Activated T-cell treated with anti-CD3 and anti-CD28 coated beads for 24 hours (primary cell): ENCODE data around the gene CDC14C.
"Not testable (repeated sequence)": the region's sequence is repeated elsewhere in the genome, so short reads cannot be mapped to it uniquely, and the experiment has no call there.

Experiments used
- DNase-seq: peaks from one replicate; pipeline ENCODE4 v3.0.0-alpha.2; 2020; ENCODE audit warnings: low read depth

CDC14C gene

DNA sequence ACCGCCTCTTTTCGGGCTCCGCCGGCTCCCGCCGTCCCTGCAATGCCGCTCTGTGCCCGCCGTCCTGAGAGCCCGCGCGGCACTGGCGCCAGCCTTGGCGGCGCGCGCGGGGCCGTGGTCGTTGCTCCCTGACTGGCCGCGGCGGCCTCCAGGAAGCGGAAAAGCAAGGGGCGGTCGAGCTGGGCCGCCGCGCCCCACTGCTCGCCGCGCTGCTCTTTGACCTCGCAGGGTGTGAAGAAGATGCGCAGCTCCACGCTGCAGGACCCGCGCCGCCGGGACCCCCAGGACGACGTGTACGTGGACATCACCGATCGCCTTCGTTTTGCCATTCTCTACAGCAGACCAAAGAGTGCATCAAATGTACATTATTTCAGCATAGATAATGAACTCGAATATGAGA lies at the start of gene CDC14C:
CDC14C (plus strand) TSS at position 115 of the 400 bp plus-strand sequence; CDS start at position 241, 126 bp downstream.
- DNase-seq = no peak

DNA sequence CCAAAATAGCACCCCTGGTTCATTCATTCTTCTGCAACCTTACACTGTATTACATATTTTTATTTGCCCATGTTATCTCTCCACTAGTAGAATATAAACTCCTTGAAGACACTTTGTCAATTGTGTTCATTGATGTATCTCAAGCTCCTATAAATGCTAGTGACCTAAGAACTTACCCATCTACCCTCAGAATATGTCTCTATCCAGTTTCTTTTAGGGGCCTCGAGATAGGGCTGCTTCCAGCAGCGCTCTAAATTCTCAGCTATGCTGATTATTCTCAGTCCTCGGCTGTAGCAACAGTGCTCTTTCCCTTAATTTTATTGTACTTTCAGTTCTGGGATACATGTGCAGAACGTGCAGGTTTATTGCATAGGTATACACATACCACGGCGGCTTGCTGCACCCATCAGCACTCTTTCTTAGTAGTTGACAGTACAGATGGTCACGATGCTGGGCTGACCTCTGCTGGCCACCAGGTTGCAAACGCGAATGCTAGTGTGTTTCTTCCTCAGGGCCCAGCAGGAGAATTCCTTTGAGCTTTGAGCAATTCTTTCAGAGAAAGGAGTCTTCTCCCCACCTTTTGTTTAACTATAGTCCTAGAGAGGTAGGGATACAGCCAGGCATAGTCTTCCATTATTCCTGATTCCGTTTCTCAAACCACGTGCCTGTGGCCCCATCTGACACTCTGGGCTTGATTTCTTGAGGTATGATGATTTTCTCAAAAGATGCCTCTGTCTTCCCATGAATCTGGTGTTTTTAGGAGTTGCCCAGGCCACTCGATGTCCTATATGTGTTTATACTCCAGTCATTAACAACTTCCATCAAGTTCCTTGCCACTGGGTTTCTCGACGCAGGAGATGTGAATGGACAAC lies 49.1 kb upstream of the CDC14C start:
- DNase-seq = no peak

DNA sequence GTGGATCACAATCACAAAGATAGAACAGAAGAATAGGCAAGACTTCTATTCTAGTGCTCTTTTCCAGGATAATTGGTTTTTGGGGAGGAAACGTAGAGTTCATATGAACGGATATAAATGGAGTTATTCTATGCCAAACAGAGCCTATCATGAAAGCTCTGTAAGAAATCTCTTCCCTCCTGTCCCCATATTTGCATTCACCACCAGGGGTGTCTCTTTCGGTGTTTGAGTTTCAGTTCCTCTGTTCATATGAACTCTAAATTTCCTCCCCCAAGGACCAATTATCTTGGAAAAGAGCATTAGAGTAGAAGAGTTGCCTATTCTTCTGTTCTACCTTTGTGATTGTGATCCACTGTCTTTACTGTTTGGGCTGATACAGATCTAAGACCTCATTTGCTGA lies 48.3 kb upstream of the CDC14C start:
- DNase-seq = no peak

DNA sequence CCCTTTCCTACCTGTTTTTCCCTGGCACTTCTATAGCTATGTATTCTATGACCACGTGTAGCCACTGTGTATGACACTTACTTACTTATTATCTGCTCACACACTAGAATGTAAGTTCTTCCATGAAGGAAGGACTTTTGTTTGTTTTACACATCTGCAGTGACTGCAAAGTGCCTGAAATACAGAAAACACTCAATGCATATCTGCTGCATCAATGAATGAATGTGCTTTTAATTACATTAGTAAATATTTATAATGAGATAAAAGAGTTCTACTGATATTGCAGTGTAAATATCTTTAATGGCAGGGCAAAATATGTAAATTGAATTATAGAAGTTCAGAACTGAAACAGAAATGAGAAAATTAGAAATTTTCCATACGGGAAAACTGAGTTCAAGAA lies 43.5 kb upstream of the CDC14C start:
- no peak for DNase-seq

DNA sequence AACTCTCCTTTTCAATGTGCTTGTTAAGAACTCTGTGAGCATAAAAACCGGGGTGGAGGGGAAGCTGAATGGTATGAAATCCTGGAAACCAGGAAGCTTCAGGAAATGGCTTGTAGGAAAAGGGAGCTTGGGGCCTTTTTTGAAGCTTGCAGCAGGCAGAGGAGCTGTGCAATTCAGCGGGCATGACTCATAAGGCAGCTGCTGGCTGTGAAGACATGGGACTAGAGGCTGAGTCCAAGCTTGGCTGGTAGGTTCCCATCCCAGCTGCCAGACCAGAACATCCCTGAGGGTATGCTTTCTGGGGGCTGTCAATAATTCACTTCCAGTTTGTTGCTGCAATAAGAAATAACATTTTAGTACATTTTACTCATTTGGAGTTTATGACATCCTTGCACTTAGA lies 36.8 kb upstream of the CDC14C start:
- DNase-seq = no peak

DNA sequence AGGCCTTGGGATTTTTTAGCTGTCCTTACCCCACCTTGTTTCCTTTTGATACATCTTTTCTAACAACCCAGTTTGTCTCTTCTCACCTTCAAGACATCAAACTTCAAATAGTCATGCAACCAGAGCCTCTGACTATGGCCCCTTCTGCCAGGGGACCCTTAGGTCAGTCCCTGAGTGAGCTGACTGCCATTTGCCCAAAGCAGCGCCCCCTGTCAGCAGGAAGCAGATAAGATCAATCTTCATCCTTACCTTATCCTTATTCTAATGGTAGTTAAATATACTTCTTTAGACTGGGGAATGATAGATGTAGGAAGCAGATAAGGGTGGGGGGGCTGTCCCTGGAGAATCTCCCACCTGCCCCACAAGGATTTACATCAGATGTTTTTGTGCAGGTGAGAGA lies 29.8 kb upstream of the CDC14C start:
- no peak for DNase-seq

DNA sequence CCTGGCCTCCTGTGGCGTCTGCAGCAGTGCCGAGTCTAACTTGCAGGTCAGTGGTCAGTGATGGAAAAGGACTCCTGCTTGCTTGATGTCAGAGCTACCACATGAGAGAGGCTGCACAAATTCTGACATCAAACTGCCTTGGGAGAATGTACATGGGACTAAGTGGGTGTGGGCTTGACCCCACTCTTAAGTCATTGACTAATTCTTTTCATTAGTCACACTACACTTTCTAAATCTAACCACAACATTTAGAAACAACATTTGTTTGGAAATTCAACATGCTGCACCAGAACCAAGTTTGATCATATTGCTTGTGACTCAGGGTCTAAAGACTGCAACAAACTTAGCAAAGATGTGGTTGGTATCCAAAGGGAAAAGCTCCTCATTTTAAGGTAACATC lies 24.4 kb upstream of the CDC14C start:
- no peak for DNase-seq

DNA sequence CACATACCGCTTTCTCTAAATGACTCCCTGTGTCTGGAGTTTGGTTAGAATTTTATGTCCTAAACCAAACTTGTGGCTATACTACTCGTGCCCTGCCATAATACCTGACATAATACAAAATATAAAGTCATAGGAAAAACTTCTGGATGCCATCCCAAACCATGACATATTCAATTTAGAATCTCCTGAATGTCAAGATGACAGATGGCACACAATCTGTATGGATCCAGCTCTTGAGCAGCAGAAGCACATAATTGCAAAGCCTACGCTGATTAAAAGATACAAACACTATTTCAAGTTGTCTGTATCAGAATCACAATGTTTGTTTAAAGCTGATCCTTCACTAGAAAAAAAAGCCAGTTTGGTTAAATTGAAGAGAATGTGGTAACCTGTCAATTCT lies 22.4 kb upstream of the CDC14C start:
- no peak for DNase-seq

DNA sequence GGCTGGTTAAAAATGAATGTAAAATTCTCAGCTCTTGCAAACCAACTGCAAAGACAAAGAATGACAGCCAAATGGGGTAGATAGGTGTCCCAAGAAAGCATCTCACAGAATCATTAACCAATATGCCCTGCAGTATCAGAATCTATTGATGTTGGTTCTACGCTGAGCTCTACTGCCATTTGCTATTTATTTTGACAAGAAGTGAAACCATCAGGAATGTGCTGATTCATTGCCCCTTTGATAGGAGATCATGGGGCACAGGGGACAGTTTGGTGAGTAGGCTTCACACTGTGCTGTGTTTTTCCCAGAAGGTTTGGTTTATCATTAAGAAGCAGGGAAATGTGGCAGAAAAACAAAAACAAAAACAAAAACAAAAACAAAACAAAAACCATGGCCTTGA lies 19.4 kb upstream of the CDC14C start:
- DNase-seq = no peak

DNA sequence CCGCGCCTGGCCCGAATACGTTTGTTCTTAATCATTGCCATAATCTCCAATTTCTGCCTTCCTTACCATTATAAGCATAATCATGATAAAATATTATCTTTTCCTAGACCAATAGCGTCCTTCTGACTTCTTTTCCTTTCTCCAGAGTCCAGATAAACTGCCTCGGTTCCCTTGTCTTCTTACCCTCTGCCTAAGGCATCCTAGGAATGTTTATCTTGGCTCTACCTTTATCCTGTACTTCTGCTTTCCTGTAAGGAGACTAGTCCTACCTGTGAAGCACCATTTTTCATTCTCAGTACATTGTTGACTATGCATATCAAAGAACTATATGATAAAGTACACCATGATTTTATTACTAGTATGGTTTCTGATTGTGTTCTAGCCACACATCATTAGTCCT lies 18.7 kb upstream of the CDC14C start:
- not testable (repeated sequence) for DNase-seq

DNA sequence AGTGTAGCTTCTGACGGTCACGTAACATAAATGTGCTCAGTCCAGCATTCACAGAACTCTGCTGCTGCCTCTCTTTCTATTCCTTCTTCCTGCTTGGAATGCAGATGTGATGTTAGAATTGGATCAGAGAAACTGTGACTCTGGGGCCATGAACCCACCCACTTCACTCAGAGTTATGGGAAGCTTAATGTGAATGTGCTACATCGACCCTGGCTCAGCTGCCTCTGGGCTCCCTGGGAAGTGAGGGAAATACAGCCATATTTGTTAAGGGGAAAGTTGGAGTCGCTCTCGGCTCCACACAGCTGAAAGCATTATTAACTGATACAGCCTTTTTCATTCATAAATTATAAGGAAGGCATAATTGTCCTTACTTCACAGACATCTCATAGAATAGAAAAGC lies 14.5 kb upstream of the CDC14C start:
- DNase-seq = not testable (repeated sequence)

DNA sequence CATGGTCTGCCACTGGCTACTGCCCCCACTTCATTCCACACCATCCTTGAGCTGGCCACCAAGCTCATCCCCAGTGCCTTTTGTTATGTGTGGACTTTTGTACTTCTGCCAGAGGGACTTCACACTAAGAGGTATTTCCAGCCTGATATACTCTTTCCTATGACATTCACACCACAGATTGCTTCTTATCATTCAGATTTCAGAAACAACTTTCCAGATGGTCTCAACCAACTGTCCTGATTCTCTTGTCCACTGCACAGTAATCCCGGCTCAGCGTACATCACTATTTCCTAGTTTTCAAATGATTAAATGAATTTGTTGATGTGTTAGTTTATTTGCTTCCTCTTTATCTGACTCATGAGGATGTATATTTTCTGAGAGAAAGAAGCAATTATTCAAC lies 7.1 kb downstream of the CDC14C start:
- no peak for DNase-seq

DNA sequence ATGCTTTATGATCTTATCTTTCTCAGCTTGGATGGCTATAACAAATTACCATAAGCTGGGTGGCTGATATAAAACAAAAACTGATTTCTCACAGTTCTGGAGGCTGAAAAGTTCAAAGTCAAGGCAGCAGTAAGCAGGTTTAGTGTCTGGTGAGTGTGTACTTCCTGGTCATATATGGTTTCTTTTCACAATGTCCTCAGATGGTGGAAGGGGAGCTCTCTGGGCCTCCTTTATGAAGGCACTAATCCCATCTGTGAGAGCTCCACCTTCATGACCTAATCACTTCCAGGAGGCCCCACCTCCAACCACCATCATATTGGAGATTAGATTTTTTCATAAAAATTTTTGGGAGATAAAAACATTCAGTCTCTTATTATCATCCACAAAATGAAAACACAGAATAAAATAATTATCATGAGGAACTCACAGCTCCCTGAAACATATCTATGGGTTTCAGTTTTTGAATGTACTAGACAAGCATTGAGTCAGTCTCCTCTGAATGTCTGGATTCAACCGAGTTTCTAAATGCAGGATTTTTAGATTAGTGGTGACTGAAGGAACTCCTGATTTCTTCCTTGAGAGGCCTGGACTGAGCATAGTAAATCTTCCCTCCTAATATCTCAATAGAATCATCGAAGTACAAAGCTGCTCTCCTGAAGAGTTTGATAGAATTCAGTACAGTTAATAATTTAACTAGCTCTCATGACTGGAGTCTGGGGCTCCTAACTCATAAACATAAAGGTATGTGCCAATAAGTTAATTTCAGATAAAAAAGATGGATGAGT lies 8.0 kb downstream of the CDC14C start:
- DNase-seq = no peak

DNA sequence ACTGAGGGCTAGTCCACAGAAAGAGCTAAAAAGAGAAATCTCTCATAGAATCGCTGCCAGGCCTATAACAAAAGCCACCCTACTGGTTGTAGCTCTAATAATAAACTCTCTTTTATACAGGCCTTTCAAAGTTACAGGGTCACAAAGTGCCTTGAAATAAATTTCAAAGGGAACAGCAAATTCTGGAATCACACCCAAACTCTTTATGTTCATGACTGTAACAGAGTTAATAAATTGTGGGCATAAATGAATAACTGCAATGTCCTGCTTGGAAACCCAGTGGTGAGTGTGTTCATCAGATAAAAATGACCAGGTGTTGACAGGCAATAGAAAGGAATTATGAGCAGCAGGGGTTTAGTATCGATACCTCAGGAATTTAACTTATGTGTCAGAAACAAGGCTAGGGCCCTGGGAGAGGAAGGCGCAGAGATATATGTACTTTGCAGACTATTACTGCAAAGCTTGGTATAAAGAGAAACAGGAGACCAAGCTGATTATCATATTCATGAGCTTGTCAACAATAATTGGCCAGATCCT lies 9.3 kb downstream of the CDC14C start:
- DNase-seq = no peak

DNA sequence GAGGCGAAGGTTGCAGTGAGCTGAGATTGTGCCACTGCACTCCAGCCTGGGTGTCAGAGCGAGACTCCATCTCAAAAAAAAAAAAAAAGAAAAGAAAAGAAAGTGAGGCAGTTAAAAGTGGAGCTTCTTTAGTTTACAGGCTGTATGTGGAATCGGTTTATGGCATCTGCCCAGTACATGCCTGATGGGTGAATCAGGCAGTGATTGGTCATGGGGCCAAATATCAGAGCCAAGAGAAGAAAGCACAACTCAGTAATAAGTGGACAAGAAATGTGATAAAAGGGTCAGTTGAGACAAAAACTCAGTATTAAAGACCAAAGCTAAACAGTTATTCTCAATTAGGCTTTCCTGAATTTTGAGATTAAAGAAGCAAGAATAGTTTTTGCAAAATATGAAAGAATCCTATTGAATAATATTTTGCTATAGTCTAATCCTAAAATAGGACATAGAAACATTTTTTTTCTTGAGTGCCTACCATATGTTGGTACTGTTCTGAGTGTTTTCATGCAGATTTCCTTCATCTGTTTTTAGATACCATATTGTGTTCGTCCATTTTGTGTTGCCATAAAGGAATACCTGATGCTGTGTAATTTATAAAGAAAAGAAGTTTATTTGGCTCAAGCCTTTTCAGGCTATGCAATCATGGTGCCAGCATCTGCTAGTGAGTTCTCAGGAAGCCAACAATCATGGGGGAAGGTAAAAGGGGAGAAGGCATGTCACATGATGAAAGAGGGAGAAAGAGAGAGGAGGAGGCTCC lies 14.4 kb downstream of the CDC14C start:
- no peak for DNase-seq

DNA sequence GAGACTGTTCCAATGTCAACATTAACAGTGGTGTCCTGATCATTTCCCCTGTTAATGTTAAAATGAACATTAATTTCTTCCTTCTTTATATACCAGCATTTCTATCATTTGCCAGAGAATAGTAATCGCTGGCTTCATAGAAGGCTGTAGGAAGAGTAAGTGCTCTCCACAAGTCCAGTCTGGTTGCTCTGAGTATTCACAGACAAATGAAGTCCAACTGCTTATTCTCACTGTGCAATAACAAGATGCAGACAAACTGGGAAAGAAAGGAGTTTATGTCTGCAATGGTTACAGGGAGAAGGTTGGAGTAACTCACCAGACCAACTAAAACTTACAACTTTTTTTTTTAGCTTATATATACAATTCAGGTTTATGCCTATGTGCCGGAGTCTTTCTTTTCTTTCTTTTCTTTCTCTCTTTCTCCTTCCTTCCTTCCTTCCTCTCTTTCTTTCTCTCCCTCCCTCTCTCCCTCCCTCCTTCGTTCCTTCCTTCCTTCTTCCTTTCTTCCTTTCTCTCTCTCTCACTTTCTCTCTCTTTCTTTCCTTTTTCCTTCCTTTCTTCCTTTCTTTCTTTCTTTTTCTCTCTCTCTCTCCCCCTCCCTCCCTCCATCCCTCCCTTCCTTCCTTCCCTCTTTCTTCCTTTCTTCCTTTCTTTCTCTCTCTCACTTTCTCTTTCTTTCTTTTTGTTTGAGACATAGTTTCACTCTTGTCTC lies 19.1 kb downstream of the CDC14C start:
- no peak for DNase-seq

DNA sequence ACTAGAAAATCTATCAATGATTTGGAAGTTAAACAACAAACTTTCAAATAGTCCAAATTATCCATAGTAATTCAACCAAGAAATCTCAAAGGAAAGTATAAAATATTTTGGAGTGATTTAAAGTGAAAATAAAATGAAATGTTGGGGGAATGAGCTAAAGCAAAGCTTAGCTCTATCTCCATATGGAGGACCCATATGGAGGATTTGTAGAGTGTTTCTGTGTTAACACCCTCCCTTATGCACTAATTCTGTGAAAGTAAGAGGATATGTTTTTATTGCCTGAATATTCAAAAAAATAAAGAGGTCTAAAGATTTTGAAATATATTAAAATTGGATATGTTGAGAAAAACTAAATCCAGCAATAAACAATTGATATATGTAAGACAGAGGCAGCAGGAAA lies 31.6 kb downstream of the CDC14C start:
- DNase-seq = no peak

DNA sequence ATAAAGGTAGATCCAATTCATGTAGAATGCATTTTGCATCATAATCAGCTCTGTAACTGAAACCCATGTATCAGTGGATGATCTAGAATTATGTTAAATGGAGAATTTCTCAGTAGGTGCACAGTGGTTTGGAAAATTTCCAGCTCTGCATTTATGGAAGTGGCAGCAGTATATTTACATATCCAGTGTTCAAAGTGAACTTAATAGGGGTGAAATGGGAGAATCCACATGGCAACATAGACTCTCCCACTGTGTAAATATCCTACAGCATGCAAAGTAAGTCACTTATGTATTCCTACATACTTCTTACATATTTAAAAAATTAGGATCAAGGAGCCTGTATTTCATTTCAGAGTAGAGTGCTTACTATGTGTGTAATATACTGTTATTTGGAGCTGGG lies 35.3 kb downstream of the CDC14C start:
- no peak for DNase-seq

DNA sequence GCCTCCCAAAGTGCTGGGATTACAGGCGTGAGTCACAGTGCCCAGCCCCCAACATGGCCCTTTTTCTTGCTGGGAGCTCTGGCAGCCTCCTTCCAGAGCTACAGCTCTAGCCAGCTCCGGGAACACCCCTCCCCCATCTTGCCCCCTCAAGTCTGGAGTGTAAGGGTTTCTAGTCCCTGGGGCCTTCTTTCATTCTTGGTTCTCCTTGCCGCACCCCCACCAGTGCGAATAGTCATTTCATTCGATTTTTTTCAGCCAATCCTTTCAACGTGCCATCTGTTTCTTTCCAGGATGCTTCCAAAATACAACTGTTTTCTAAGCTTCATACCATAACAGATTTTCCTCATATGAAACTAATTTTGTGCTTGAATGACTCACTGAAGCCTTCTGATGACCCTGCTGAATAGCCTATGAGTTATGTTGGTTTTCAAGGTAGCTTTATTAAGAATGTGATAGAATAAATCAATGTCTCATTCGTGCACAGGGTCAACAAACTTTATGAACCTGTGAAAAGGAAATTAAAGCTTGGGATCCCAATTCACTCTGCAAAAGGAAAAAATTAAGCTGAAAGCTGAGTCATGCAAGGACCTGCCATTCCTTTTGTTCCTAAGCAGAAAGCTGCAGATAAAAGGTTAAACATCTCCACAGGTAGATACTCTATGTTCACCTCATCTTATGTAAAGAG lies 38.6 kb downstream of the CDC14C start:
- no peak for DNase-seq

DNA sequence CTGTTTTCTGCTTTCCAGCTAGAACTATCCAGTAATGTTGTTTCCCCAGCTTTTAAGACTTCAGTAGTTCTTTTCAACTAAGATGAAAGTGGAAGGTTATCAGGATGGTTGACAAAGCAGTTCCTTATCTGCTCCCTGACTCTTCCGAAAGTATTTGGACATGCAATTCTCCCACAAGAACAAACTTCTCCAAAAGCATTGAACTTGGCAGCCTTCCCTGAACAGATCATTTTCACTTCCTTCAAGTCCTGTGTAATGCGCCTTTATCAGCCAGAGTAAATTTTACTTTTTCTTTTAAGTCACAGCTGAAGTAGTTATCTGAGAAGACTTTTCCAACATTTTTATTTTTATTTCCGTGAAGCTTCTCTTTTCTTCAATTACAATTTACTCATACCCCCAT lies 39.7 kb downstream of the CDC14C start:
- no peak for DNase-seq

DNA sequence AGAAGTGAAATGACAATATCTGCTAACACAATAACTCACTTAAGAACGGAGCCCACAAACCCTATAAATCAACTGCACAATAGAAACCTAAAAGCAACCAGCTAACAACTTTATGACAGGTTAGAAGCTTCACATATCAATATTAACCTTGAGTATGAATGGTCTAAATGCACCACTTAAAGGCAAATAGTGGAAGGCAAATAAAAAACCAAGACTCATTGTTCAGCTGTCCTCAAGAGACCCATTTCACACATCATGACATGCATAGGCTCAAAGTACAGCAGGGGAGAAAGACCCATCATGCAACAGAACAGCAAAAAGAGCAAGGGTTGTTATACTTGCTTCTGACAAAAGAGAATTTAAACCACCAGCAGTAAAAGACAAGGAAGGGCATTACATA lies 46.8 kb downstream of the CDC14C start:
- no peak for DNase-seq
